Endothelial cell of umbilical vein (primary cell): ENCODE results near the gene ACTL8. TPM values are rescaled to one million over a fixed set of nuclear protein-coding genes. Genes with fewer than 3 reads are reported as not detected.

Source experiments
- BruUV-seq: library from RNA; stranded (reverse); fragments of 400-500 nt; replicated peaks from 2 replicates; lab custom pipeline; 2021; lab: Mats Ljungman, UMichigan
- CTCF ChIA-PET: fragments of 300-600, 350-600 bp; sonication (Branson Sonifier 250); formaldehyde crosslinking; loops from one replicate; lab custom pipeline; 2021; ENCODE audit warnings: antibody characterized with exemption, inconsistent platforms; lab: Charles Lee
- POLR2A ChIA-PET: fragments of 300-600, 350-600 bp; sonication (Branson Sonifier 250); formaldehyde crosslinking; loops from one replicate; lab custom pipeline; 2021; ENCODE audit warnings: antibody characterized with exemption, inconsistent platforms; lab: Charles Lee
- DNase-seq: peaks from one replicate; pipeline ENCODE4 v3.0.0-alpha.2; 2011; ENCODE audit warnings: low read depth, low spot score
- FAIRE-seq: peaks from 2 replicates; lab custom pipeline; 2011; peaks lifted over from hg19 to GRCh38; lab: Jason Lieb, UNC
- H2AFZ ChIP-seq: 2 replicates; pipeline ENCODE4 v1.6.0; 2012; ENCODE audit warnings: low read depth, low read length, control low read depth, inconsistent platforms
- H3K27ac ChIP-seq: 2 replicates; pipeline ENCODE4 v1.5.1; 2011; ENCODE audit warnings: low read depth, mild to moderate bottlenecking, control low read depth, low read length, moderate library complexity; ENCODE audit not compliant: insufficient read depth
- H3K27me3 ChIP-seq, 2 experiments: 2 replicates each; pipeline versions ENCODE4 v1.6.0 to v1.6.1; 2011; ENCODE audit warnings: low read length in 2 of 2, mixed read lengths in 1 of 2; ENCODE audit not compliant: control insufficient read depth in 2 of 2, insufficient read depth in 2 of 2
- H3K36me3 ChIP-seq, 2 experiments: 2 replicates in 1 of 2; 3 replicates in 1 of 2; pipeline ENCODE4 v1.5.1; 2011; ENCODE audit warnings: low read length in 2 of 2, mild to moderate bottlenecking in 1 of 2, moderate library complexity in 1 of 2; ENCODE audit not compliant: control insufficient read depth in 2 of 2, insufficient read depth in 2 of 2; ENCODE audit errors: extremely low read depth in 1 of 2
- H3K4me1 ChIP-seq: 3 replicates; pipeline ENCODE4 v1.5.1; 2011; ENCODE audit warnings: mild to moderate bottlenecking, low read length; ENCODE audit not compliant: control insufficient read depth, insufficient read depth; ENCODE audit errors: extremely low read depth
- H3K4me2 ChIP-seq: 2 replicates; pipeline ENCODE4 v1.6.1; 2011; ENCODE audit warnings: low read length, control low read depth, mixed read lengths; ENCODE audit not compliant: insufficient read depth
- H3K4me3 ChIP-seq, 3 experiments: fragments of 200-600 bp in 1 of 3; sonication (generic), shearing (Covaris generic) in 1 of 3; replicated peaks in 1 of 3; 2 replicates each; pipeline ENCODE4 v1.5.1; 2011 to 2016; ENCODE audit warnings: control low read depth in 3 of 3, low read length in 3 of 3, mild to moderate bottlenecking in 2 of 3, inconsistent platforms in 1 of 3, low read depth in 1 of 3, moderate library complexity in 1 of 3; ENCODE audit not compliant: insufficient read depth in 1 of 3
- H3K79me2 ChIP-seq: 2 replicates; pipeline ENCODE4 v1.6.0; 2012; ENCODE audit warnings: low read length, inconsistent platforms; ENCODE audit not compliant: control insufficient read depth, insufficient read depth
- H3K9ac ChIP-seq: replicated peaks from 2 replicates; pipeline ENCODE3; 2011; ENCODE audit warnings: low read length, control low read depth; ENCODE audit not compliant: insufficient read depth; ENCODE audit errors: extremely low read depth
- H3K9me1 ChIP-seq: replicated peaks from 3 replicates; pipeline ENCODE4 v1.6.0; 2011; ENCODE audit warnings: mild to moderate bottlenecking, low read length; ENCODE audit not compliant: control insufficient read depth, insufficient read depth; ENCODE audit errors: extremely low read depth
- H3K9me3 ChIP-seq: replicated peaks from 2 replicates; pipeline ENCODE4 v1.5.1; 2012; ENCODE audit warnings: low read length, inconsistent platforms; ENCODE audit not compliant: control insufficient read depth, insufficient read depth
- H4K20me1 ChIP-seq: replicated peaks from 2 replicates; pipeline ENCODE3; 2011; ENCODE audit warnings: mild to moderate bottlenecking, low read length; ENCODE audit not compliant: control insufficient read depth, insufficient read depth; ENCODE audit errors: extremely low read depth
- CTCF ChIP-seq, 2 donors: IDR thresholded peaks; 1 replicate in 1 of 2; 2 replicates in 1 of 2; pipeline ENCODE4 v1.5.1; 2011; ENCODE audit warnings: low read length in 2 of 2, mild to moderate bottlenecking in 2 of 2, moderate library complexity in 2 of 2, control low read depth in 1 of 2, inconsistent platforms in 1 of 2, low read depth in 1 of 2; ENCODE audit not compliant: insufficient read depth in 1 of 2; ENCODE audit errors: extremely low read depth in 1 of 2
- GATA2 ChIP-seq: IDR thresholded peaks from 2 replicates; pipeline ENCODE4 v1.7.0; 2011; ENCODE audit warnings: low read depth, mild to moderate bottlenecking, moderate library complexity, mixed read lengths, low read length; ENCODE audit not compliant: insufficient read length, insufficient read depth
- JUN ChIP-seq: IDR thresholded peaks from 2 replicates; pipeline ENCODE4 v1.6.1; 2011; ENCODE audit warnings: borderline replicate concordance, low read depth; ENCODE audit not compliant: insufficient read length, insufficient read depth
- MYC ChIP-seq: IDR thresholded peaks from one replicate; pipeline ENCODE4 v1.6.1; 2011; ENCODE audit warnings: mild to moderate bottlenecking, low read depth, low read length
- POLR2AphosphoS5 ChIP-seq: IDR thresholded peaks from 2 replicates; pipeline ENCODE4 v1.6.1; 2012; ENCODE audit warnings: low read depth, mild to moderate bottlenecking, control low read depth, low read length, moderate library complexity; ENCODE audit not compliant: insufficient read depth
- dilution Hi-C: fragments of 300-500 bp; cut with MboI; formaldehyde crosslinking; loops from one replicate; pipeline ENCODE4 v1.15.0; 2019; ENCODE audit warnings: low sequenced_read_pairs; ENCODE audit not compliant: extremely low pct_ligation_motif_present
- intact Hi-C: fragments of 100-400 bp; cut with micrococcal nuclease; formaldehyde crosslinking; loops from one replicate; pipeline ENCODE4 v1.10.0; 2022
- polyA plus RNA-seq, 4 experiments: library from polyadenylated mRNA; depleted of rRNA in 3 of 4; stranded (reverse) in 3 of 4; unstranded in 1 of 4; fragments of >200 nt; gene quantifications; 2 replicates each; pipeline versions ENCODE4 v1.2.1 to v1.2.3, GENCODE V29; 2011 to 2012; ENCODE audit warnings: missing spikeins in 1 of 4
- total RNA-seq: library from RNA; stranded (reverse); gene quantifications from 2 replicates; pipeline ENCODE4 v1.2.3, GENCODE V29; 2021
- TF ChIP-seq, protein P1 (sequence below): IDR thresholded peaks from 2 replicates; pipeline ENCODE4 v1.6.1; 2011; ENCODE audit not compliant: insufficient read depth, insufficient read length

Gene ACTL8
- total and polyA plus RNA-seq, 2 donors (not counting 3 experiments of a cell fraction or from before 2014, with no cell fraction given): not detected

GRCh38 chr1:17764591-17764990 is 9.5 kb downstream of the ACTL8 start:
- no peaks in the 10 kb centered on the region for H3K9me1 ChIP-seq
- TF ChIP-seq, protein P1, sequence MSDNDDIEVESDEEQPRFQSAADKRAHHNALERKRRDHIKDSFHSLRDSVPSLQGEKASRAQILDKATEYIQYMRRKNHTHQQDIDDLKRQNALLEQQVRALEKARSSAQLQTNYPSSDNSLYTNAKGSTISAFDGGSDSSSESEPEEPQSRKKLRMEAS: no peak
- TF ChIP-seq GATA2 (no peak), CTCF (IDR thresholded peaks at IDR 0.05; ENCODE audit: extremely low read depth in 1 of 2, insufficient read depth in 1 of 2, low read depth in 1 of 2, low read length in 2 of 2) (no peak), JUN (no peak), POLR2AphosphoS5 (no peak), MYC (no peak)
- no peaks in the 10 kb centered on the region for H3K36me3 ChIP-seq
- no peak overlapping the region for H3K27ac ChIP-seq
- no peaks in the 10 kb centered on the region for H3K27me3 ChIP-seq
- DNase-seq (no peak), FAIRE-seq (no peak)
- ChIA-PET POLR2A (no interaction called here), CTCF (no interaction called here)
- H3K9ac ChIP-seq: no peak overlapping the region
- dilution Hi-C loops: no loop called here
- BruUV-seq: no TSS peak
- no peaks in the 10 kb centered on the region for H4K20me1 ChIP-seq
- H2AFZ ChIP-seq: no peak overlapping the region
- H3K4me1 ChIP-seq: no peaks in the 10 kb centered on the region
- no peaks in the 10 kb centered on the region for H3K79me2 ChIP-seq
- H3K4me2 ChIP-seq: no peak overlapping the region
- no peaks in the 10 kb centered on the region for H3K9me3 ChIP-seq
- intact Hi-C loops: no loop called here
- no peak overlapping the region for H3K4me3 ChIP-seq
